Limb (tissue), 2 donors: ENCODE results near the gene MRM1.
A peak's percentile ranks its signal among the peaks of the same experiment; 100 is the strongest.
"Not testable (repeated sequence)": the region's sequence is repeated elsewhere in the genome, so short reads cannot be mapped to it uniquely, and the experiment has no call there.

Experiments
- DNase-seq, 2 donors: peaks; one replicate each; pipeline ENCODE4 v3.0.0-alpha.2; 2016; ENCODE audit errors: extremely low spot score in 2 of 2

MRM1 gene

GRCh38 chr17:36600465-36600864 lies 918 bp upstream of the MRM1 start:
- DNase-seq = no peak

DNA sequence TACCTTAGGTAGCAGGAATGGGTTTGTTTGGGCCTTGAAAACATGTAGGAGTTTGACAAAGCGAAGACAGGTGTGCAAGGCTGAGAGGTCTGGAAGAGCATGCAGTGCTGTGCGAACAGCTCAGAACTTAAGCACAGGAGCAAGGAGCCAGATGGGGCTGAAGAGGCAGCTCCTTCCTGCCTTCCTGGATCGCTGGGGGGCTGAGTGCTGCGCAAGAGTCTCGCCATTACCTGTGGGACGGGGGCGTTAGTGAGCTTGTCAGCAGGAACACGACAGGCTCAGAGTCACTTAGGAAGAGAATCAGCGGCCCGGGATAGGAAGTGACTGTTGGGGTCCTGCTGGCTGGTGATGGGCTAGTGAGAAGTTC lies 464 bp upstream of the MRM1 start:
- DNase-seq = no peak

DNA sequence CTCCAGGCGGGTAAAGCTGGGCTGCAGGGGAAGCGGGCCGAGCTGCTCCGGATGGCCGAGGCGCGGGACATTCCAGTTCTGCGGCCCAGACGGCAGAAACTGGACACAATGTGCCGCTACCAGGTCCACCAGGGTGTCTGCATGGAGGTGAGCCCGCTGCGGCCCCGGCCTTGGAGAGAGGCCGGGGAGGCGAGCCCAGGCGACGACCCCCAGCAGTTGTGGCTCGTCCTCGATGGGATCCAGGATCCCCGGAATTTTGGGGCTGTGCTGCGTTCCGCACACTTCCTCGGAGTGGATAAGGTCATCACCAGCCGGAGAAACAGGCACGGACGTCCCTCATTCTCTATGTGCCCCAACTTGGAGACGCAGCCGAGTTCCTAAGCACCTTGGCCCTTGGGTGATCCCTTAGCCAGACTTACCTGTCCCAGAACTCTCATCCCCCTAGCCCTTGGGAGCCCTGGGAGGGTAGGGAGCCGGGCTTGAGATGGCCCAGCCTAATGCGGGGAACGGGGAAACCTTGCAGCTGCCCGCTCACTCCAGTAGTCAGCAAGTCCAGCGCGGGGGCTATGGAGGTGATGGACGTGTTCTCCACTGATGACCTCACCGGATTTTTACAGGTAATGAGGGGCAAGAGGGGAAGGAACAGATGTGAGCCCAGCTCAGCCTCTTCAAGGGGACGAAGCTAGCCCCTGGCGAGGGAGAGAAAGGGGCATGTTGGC lies 806 bp downstream of the MRM1 start:
- DNase-seq = peak in 1 of 2 donors; percentile 39

DNA sequence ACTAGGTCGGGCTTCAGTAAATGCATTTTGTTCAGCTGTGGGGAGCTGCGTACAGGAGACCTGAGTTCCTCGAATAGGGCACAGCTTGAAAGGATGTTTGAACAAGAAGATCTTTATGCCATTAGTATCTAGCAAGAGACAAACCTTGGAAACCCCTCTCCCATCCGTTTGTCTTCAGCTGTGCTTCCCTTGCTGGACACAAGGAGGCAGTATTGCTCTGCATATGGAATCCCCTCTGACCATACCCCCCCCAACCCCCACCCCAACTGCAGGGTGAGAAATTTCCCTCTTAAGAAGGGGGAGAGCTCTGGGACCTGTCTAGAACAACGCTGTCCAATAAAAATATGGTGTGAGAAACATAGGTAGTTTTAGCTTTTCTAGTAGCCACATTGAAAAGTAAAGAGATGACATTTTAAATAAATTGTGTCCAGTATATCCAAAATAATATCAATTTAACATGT lies 1.6 kb downstream of the MRM1 start:
- DNase-seq = peak; percentile 59 to 71

GRCh38 chr17:36605028-36605427 lies 3.6 kb downstream of the MRM1 start:
- not testable (repeated sequence) for DNase-seq

DNA sequence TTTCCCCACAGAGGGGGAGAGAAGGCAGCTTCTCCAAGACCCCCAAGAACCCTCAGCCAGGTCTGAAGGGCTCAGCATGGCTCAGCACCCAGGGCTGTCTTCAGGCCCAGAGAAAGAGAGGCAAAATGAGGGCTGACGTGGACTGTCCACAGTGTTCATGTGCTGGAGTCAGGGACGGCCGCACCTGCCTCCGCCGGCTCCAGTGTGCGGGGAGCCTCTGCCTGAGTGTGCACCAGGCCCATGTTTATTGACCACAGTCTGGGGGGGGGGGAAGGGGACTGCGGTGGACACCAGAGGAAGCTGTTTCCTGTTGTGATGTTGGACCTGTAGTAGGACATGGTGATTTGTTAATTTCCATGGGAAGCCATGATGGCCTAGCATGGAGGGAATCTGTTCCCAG lies 6.9 kb downstream of the MRM1 start:
- no peak for DNase-seq

- peak; percentile 59 to 76 for DNase-seq
Observed at GRCh38 chr17:36608794-36609497, 7.6 kb downstream of the MRM1 start.

- DNase-seq = no peak
Observed at GRCh38 chr17:36609498-36609862, 8.1 kb downstream of the MRM1 start.

GRCh38 chr17:36610474-36610873 lies 9.1 kb downstream of the MRM1 start:
- no peak for DNase-seq

DNA sequence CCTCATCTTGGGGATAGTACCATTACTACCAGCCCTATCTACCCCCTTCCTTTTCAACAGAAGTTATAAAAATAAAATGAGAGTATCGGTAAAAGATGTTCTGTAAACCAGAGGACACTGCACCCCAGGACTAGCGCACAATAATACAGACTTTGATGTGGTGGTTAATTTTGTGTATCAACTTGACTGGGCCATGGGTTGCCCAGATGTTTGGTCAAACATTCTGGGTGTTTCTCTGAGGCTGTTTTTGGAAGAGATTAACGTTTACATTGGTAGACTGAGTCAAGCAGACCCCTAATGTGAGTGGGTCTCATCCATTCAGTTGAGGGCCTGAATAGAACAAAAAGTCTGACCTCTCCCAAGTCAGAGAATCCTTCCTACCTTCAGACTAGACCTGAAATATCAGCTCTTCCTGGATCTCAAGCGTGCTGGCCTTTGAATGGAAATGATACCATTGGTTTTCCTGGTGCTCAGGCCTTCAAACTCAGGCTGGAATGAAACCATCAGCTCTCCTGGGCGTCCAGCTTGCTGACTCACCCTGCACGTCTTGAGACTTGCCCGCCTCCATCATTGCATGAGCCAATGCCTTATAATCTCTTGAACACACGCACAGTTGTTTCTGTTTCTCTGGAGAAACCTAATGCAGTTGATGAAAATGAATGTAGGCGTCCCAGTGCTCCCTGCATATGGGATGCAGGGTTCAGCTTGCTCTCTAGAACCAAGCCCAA lies 10.1 kb downstream of the MRM1 start:
- DNase-seq = no peak

GRCh38 chr17:36612323-36612722 lies 10.9 kb downstream of the MRM1 start:
- no peak for DNase-seq

DNA sequence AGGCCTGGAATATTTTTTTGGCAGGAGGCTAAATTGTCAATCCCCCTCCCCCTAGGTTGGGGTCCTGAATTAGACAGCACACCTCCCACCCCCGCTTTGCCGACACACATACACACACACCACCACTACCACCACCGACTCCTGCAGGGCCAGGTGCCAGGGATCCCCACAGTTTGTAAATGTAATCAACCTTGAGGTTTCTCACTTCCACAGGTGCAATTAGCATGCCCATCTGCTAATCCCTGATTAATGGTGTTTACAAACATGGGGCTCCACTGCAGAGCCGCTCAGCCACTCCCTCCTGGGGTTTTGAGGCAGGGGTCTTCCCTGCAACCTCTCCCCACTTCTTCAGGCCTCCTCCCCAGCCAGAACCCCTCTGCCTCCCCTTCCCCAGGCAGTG lies 11.8 kb downstream of the MRM1 start:
- no peak for DNase-seq

- no peak for DNase-seq
Observed at GRCh38 chr17:36614081-36614480, 12.7 kb downstream of the MRM1 start.

DNA sequence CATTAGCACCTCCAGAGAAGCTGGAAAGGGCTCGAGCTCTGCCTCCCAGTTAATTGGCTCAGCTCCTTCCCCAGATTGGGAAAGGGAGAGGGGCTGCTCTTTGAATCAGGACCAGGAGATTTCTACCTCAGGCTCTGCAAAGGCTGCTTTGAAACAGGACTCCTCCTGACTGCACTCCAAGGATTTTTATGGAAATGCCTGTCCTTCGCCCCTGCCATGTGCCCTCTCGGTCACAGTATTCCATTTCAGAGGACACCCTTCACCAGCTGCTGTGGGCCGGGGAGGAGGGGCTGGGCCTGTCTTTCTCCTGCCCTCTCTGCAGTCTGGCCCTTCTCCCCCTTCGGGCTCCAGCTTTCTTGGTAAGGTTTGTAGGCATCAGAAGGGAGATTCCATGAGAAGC lies 13.6 kb downstream of the MRM1 start:
- no peak for DNase-seq

DNA sequence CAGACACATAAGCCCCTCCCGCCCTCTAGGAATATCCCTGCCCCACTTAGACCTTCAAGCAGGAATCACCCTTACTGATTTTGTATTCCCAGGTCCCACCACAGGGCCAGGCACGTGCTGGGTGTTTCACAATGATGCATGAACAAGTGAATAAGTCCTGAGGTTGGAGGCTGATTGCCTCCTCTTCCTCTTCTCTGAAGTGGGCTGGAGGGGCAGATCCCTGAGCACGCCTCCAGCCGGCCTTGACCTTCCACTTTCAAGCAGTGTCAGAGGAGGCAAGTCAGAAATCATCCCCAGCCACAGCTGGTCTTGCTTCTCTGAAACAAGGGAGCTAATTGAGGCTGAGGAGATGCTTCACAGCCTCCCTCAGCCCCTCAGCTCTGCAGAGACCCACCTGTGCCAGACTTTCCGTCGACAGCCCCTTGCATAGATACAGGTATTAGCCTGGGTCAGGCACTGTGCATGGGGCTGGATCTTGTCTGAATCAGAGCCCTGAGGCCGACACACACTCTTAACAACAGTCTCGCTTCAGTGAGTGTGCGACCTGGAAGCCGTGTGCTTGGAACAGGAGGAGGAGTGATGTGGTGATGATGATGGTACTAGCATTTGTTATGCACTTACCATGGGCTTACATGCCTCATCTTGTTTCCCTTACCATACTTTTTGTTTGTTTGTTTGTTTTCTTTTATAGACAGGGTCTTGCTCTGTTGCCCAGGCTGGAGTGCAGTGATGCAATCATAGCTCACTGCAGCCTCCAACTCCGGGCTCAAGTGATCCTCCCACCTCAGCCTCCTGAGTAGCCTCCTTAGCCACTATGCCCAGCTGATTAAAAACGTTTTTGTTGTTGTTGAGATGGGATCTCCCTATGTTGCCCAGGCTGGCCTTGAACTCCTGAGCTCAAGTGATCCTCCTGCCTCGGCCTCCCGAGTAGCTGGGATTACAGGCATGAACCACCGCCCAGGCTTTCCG lies 15.0 kb downstream of the MRM1 start:
- DNase-seq = no peak

DNA sequence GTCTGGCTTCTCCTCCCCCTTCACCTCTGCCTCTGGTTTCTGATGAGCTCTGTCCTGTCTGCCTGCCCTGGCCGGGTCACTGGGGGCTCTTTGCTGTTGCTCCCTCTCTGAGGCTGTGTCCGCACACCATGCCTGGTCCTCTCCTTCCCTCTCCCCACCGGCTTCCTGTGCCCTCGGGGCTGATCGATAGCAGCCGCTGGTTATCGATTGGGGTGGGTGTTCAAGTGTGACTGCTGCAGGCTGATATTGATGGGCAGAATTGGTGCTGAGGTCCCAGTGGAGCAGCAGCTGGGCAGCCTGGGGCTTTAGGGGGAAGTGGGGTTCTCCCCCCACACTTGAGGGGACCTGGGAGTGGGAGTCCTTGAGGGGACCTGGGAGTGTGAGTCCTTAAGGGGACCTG lies 16.4 kb downstream of the MRM1 start:
- DNase-seq = no peak

DNA sequence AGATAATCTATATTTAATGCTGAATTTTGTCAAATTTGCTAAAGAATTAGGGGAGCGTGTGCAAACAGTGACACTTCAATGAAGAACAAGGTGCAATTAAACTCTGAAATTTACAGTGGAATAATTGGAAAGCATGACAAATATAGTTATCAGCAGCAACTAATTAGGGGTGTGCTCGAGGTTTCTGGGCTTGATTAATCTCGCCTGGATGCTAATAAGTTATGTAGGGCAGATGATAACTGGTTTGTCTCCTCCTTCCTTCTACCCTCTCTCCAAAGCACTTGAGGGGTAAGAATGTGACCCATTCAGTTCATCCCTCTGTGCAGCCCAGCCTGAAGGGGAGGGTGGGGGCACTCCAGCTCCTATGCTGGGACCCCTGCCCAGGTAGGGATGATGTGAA lies 21.9 kb downstream of the MRM1 start:
- DNase-seq = no peak

GRCh38 chr17:36625188-36625587 lies 23.8 kb downstream of the MRM1 start:
- no peak for DNase-seq

- DNase-seq = peak in 1 of 2 donors; percentile 48
Observed at GRCh38 chr17:36627101-36627500, 25.7 kb downstream of the MRM1 start.

DNA sequence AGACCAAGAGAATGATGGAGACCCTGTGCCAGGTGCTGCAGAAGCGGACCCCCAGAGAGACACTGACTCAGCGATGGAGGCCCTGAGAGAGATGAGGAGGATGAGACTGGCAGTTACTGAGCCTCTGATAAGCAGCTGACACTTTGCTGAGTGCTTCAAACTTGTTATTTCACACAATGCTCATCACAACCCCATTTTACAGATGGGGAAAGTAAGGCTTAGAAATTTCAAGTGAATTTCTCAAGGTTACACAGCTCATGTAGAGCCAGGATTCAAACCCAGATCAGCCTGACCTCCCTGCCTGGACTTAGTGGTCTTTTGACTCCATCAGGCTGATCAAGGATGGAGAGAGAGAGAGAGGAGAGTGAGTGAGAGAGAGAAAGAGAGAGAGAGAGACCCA lies 27.2 kb downstream of the MRM1 start:
- DNase-seq = no peak

DNA sequence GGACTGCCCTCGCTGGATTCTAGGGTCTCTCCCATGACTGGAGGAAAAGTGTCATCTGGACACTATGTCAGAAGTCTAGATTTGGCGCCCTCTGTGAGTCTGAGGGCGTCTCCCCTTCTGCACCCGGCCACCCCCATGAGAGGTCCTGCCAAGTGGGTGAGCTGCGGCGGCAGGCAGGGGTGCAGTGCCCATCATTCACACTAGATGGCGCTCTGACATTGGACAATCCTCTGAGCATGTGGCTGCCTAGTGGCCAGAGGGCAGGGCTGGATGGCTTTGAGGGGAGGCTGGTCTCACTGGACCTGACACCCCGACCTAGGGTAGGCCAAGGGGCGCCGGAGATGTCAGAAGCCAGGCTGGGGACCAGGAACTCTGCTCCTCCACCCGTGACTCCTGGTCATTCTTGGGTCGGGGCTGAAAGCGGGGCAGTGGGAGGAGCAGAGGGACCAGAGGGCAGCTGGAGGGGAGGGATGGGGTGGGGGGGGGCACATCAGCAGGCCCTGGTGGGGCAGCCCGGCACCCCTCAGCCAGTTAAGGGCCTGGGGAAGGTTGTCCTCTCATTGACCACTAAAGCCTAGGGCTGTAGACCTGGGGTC lies 28.0 kb downstream of the MRM1 start:
- peak; percentile 44 to 89 for DNase-seq
